Tibial artery (tissue), 4 donors: Measurements from ENCODE around the gene HES4.

Experiments
- DNase-seq, 2 donors: peaks; one replicate each; pipeline ENCODE4 v3.0.0-alpha.2; 2019
- H3K27ac ChIP-seq, 2 donors: fragments of 200-600 bp; sonication (generic) in 1 of 2; 1 replicate in 1 of 2; 2 replicates in 1 of 2; pipeline ENCODE4 v1.5.1; 2018 to 2019; ENCODE audit warnings: mild to moderate bottlenecking in 1 of 2
- H3K27me3 ChIP-seq, 2 donors: fragments of 200-600 bp; sonication (generic) in 1 of 2; one replicate each; pipeline versions ENCODE4 v1.5.1 to v1.6.0; 2016 to 2019
- H3K36me3 ChIP-seq, 3 donors: fragments of 200-600 bp; sonication (generic) in 2 of 3; one replicate each; pipeline ENCODE4 v1.5.1; 2016 to 2019; ENCODE audit warnings: mild to moderate bottlenecking in 2 of 3
- H3K4me1 ChIP-seq, 4 donors: fragments of 200-600 bp; sonication (generic) in 2 of 4; 1 replicate in 3 of 4; 2 replicates in 1 of 4; pipeline ENCODE4 v1.5.1; 2016 to 2019
- H3K4me3 ChIP-seq, 2 donors: fragments of 200-600 bp; sonication (generic) in 1 of 2; 1 replicate in 1 of 2; 2 replicates in 1 of 2; pipeline ENCODE4 v1.5.1; 2018 to 2019; ENCODE audit warnings: mild to moderate bottlenecking in 2 of 2
- H3K9me3 ChIP-seq, 3 donors: fragments of 200-600 bp; sonication (generic) in 1 of 3; one replicate each; pipeline ENCODE4 v1.5.1; 2016 to 2019
- intact Hi-C: fragments of 100-400 bp; cut with DNase I; formaldehyde crosslinking; loops from one replicate; pipeline ENCODE4 v1.15.0; 2023; ENCODE audit warnings: low total_unique reads
- TF ChIP-seq, protein P1 (sequence below), 2 experiments: fragments of 200-600 bp in 1 of 2; fragments of 450-650 bp in 1 of 2; IDR thresholded peaks; one replicate each; pipeline ENCODE4 v1.5.1; 2017 to 2019; ENCODE audit warnings: antibody characterized with exemption in 2 of 2, mild to moderate bottlenecking in 1 of 2, moderate library complexity in 1 of 2

The HES4 gene

DNA sequence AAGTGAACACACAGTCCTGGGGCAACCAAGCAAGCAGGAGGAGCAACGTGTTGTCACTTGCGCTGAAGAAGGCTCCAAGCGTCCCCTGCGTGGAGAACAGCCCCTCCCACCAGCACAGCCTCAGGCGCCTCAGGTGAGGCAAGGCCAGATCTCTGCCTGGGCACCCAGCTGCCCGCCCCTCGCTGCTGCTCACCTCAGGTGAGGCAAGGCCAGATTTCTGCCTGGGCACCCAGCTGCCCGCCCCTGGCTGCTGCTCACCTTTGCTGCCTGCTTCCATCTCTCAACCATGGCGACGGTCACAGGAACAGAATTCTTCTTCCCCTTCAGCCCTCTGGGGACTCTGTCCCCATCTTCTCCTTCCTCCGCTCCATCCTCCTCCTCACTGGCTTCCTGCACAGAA lies 43.3 kb downstream of the HES4 start:
- Histone ChIP-seq H3K9me3 (no peaks in the 10 kb centered on the region), H3K4me3 (no peak overlapping the region), H3K4me1 (peaks cover 0 to 40% (median 31%) of the 10 kb centered on the region in 4 donors), H3K36me3 (peaks cover 46 to 58% (median 54%) of the 10 kb centered on the region in 3 donors), H3K27ac (no peak overlapping the region), H3K27me3 (no peaks in the 10 kb centered on the region)
- intact Hi-C loops: no loop called here
- TF ChIP-seq, protein P1, sequence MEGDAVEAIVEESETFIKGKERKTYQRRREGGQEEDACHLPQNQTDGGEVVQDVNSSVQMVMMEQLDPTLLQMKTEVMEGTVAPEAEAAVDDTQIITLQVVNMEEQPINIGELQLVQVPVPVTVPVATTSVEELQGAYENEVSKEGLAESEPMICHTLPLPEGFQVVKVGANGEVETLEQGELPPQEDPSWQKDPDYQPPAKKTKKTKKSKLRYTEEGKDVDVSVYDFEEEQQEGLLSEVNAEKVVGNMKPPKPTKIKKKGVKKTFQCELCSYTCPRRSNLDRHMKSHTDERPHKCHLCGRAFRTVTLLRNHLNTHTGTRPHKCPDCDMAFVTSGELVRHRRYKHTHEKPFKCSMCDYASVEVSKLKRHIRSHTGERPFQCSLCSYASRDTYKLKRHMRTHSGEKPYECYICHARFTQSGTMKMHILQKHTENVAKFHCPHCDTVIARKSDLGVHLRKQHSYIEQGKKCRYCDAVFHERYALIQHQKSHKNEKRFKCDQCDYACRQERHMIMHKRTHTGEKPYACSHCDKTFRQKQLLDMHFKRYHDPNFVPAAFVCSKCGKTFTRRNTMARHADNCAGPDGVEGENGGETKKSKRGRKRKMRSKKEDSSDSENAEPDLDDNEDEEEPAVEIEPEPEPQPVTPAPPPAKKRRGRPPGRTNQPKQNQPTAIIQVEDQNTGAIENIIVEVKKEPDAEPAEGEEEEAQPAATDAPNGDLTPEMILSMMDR (IDR thresholded peaks at IDR 0.05): no peak
- no peak for DNase-seq

DNA sequence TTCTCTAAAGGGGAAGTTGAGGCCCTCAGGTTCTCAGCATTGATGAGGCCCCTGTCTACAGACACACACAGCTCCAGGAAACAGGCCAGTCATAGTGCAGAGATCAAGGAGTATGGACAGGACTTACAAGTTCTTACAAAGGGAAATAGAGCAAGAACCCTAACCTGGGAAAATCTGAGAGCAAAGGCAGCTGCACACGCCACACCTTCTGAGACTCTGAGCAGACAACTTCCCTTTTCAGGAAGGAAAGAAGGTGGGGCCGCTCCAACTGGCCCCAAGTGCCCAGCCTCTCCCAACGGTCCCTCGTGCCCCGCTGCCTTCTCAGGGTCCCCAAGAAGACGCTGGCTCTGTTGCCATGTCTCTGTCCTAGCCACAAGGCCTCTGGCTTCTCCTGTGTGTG lies 44.4 kb downstream of the HES4 start:
- DNase-seq: no peak
- TF ChIP-seq, protein P1 (IDR thresholded peaks at IDR 0.05): no peak
- Histone ChIP-seq H3K4me3 (no peak overlapping the region), H3K36me3 (peaks cover 49 to 69% (median 66%) of the 10 kb centered on the region in 3 donors), H3K27me3 (no peaks in the 10 kb centered on the region), H3K4me1 (peaks cover 0 to 31% (median 25%) of the 10 kb centered on the region in 4 donors), H3K9me3 (no peaks in the 10 kb centered on the region), H3K27ac (no peak overlapping the region)
- intact Hi-C loops: no loop called here

DNA sequence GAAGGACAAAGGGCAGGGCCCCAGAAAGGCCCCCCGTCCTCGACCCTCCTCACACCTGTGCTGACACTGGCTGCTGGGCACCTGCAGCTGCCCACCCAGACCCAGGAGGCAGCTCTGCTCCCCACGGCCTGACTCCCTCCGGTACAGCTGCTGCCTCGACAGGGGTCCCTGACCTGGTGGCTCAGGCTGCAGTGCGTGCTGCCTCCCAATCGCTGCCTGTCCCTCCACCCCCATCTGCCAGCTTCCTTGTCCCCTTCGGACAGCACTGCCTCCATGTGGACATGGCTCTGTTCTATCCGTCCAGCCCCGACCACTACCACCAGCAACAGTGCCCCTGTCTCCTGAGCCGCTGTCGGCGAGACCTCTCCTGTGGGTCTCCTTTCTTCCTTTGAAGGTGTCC lies 45.0 kb downstream of the HES4 start:
- H3K4me1 ChIP-seq: peaks cover 0 to 27% (median 20%) of the 10 kb centered on the region in 4 donors
- no peaks in the 10 kb centered on the region for H3K9me3 ChIP-seq
- H3K27me3 ChIP-seq: no peaks in the 10 kb centered on the region
- DNase-seq: no peak
- no peak overlapping the region for H3K27ac ChIP-seq
- intact Hi-C loops: no loop called here
- peaks cover 49 to 75% (median 71%) of the 10 kb centered on the region in 3 donors for H3K36me3 ChIP-seq
- no peak overlapping the region for H3K4me3 ChIP-seq
- TF ChIP-seq, protein P1 (IDR thresholded peaks at IDR 0.05): no peak

DNA sequence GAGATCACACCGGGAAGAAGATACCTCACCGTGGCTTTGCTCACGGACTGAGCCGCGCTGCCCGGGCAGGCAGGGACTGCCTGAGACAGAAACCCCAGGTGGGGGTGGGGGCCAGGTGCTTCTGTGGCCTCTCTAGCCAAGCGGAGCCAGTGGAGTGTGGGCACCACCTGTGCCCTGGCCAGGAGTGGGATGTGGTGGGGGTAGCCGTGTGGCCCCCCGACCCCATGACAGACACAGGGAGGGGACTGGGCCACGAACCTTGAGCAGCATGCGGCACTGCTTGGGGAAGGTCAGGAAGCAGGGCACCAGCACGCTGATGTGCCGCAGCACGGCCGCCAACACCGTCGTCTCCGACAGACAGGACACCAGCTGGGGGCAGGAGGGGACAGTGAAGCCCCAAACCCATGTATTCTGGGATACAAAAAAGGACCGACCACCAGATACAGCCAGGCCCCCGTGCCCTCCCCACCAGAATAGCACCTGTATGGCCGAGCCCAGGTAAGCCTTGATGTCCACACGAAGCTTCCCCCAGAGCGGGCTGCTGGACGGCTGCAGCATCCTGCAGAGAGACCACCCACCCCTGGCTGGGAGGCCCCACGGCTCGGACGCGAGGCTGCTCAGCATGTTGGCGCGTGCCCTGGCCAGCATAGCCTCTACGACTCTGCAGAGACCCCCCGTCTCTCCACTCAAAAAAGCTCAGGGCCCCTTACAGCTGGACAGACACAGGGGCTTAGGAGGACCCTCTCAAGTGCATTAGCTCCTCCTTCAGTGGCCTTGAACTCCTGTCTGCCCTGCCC lies 46.2 kb downstream of the HES4 start:
- H3K4me1 ChIP-seq: peaks cover 0 to 19% (median 13%) of the 10 kb centered on the region in 4 donors
- H3K9me3 ChIP-seq: no peaks in the 10 kb centered on the region
- no peak for DNase-seq
- H3K36me3 ChIP-seq: peaks cover 57 to 87% (median 81%) of the 10 kb centered on the region in 3 donors
- no peak overlapping the region for H3K27ac ChIP-seq
- no peaks in the 10 kb centered on the region for H3K27me3 ChIP-seq
- intact Hi-C loops: no loop called here
- H3K4me3 ChIP-seq: no peak overlapping the region
- TF ChIP-seq, protein P1 (IDR thresholded peaks at IDR 0.05): no peak

DNA sequence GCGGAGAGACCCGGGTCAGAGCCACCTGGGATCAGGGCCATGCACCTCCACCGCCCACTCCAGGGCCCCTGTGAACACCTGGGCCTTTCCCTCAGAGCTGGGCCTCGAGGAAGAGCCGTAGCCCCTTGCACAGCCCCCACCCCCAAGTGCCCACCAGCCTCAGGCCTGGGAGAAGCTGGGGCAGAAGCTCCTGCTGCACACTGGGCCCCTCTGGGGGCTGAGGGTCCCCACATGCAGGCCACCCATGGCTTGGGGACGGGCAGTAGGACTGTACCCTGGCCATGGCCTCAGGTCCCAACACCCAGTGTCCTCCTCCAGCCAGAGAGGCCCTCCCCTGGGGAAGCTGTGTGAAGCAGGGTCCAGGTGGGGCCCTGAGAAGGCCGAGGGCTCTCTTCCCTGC lies 47.3 kb downstream of the HES4 start:
- DNase-seq: no peak
- peaks cover 0 to 8% (median 4%) of the 10 kb centered on the region in 4 donors for H3K4me1 ChIP-seq
- intact Hi-C loops: no loop called here

More for the DNA sequence above, 47.3 kb downstream of the HES4 start:
- Histone ChIP-seq H3K27ac (no peak overlapping the region), H3K36me3 (peaks cover 65 to 98% (median 92%) of the 10 kb centered on the region in 3 donors), H3K4me3 (no peak overlapping the region), H3K9me3 (no peaks in the 10 kb centered on the region), H3K27me3 (no peaks in the 10 kb centered on the region)
- TF ChIP-seq, protein P1 (IDR thresholded peaks at IDR 0.05): no peak
